Measurements from ENCODE around the gene ODAD2.

Gene ODAD2

GRCh38 chr10:27815261-27815660 lies 183.6 kb downstream of the ODAD2 start:
- H3K4me3 ChIP-seq (replicated peaks; ENCODE audit: insufficient read depth, low read length), result no peak overlapping the region
- H3K27ac ChIP-seq (replicated peaks), result no peak overlapping the region
- H3K27me3 ChIP-seq (ENCODE audit: insufficient read depth, poor library complexity, severe bottlenecking), result no peaks in the 10 kb centered on the region
- no peak for DNase-seq (ENCODE audit: low read depth in 1 of 2, low spot score in 1 of 2)
- TF ChIP-seq GABPA (IDR thresholded peaks at IDR 0.05; ENCODE audit: low read depth), result no peak
- TF ChIP-seq REST (IDR thresholded peaks at IDR 0.05; ENCODE audit: insufficient replicate concordance, low read depth), result no peak
- TF ChIP-seq CTCF (IDR thresholded peaks at IDR 0.05; ENCODE audit: insufficient read depth, low read length), result no peak
- TF ChIP-seq POLR2AphosphoS5 (IDR thresholded peaks at IDR 0.05; ENCODE audit: low read depth), result no peak
- TF ChIP-seq SPI1 (IDR thresholded peaks at IDR 0.05; ENCODE audit: borderline replicate concordance, low read depth), result 0 out of 2 replicates have a peak, but pooled peaks have one; percentile 13

GRCh38 chr10:27805180-27805579 lies 193.7 kb downstream of the ODAD2 start:
- TF ChIP-seq CTCF (IDR thresholded peaks at IDR 0.05; ENCODE audit: insufficient read depth, low read length) (no peak), SPI1 (IDR thresholded peaks at IDR 0.05; ENCODE audit: borderline replicate concordance, low read depth) (no peak), GABPA (IDR thresholded peaks at IDR 0.05; ENCODE audit: low read depth) (no peak), POLR2AphosphoS5 (IDR thresholded peaks at IDR 0.05; ENCODE audit: low read depth) (no peak), REST (IDR thresholded peaks at IDR 0.05; ENCODE audit: insufficient replicate concordance, low read depth) (no peak)

GRCh38 chr10:27804136-27804535 lies 194.7 kb downstream of the ODAD2 start:
- peaks cover 2% of the 10 kb centered on the region for H3K27me3 ChIP-seq (ENCODE audit: insufficient read depth, poor library complexity, severe bottlenecking)
- no peak overlapping the region for H3K27ac ChIP-seq (replicated peaks)
- no peak for DNase-seq (ENCODE audit: low read depth in 1 of 2, low spot score in 1 of 2)
- H3K4me3 ChIP-seq (replicated peaks; ENCODE audit: insufficient read depth, low read length), result no peak overlapping the region
- TF ChIP-seq POLR2AphosphoS5 (IDR thresholded peaks at IDR 0.05; ENCODE audit: low read depth) (no peak), SPI1 (IDR thresholded peaks at IDR 0.05; ENCODE audit: borderline replicate concordance, low read depth) (no peak), GABPA (IDR thresholded peaks at IDR 0.05; ENCODE audit: low read depth) (no peak), CTCF (IDR thresholded peaks at IDR 0.05; ENCODE audit: insufficient read depth, low read length) (no peak), REST (IDR thresholded peaks at IDR 0.05; ENCODE audit: insufficient replicate concordance, low read depth) (no peak)

More at GRCh38 chr10:27805180-27805579, 193.7 kb downstream of the ODAD2 start:
- H3K27me3 ChIP-seq (ENCODE audit: insufficient read depth, poor library complexity, severe bottlenecking), result no peaks in the 10 kb centered on the region
- no peak overlapping the region for H3K4me3 ChIP-seq (replicated peaks; ENCODE audit: insufficient read depth, low read length)
- no peak for DNase-seq (ENCODE audit: low read depth in 1 of 2, low spot score in 1 of 2)
- no peak overlapping the region for H3K27ac ChIP-seq (replicated peaks)
